HepG2 (cell line): ENCODE data around the gene RPL35A. TPM values are rescaled to one million over a fixed set of nuclear protein-coding genes. Genes with fewer than 3 reads are reported as not detected.

ENCODE experiments used
- ARNTL ChIP-seq: sonication (generic); formaldehyde crosslinking; IDR thresholded peaks from 2 replicates; pipeline ENCODE4 v1.4.0; 2020; ENCODE audit warnings: mild to moderate bottlenecking, missing genetic modification reagents
- ATRX ChIP-seq: sonication (generic); formaldehyde crosslinking; IDR thresholded peaks from 2 replicates; pipeline ENCODE4 v1.4.0; 2020; ENCODE audit warnings: missing genetic modification reagents, borderline replicate concordance
- ETV6 ChIP-seq: sonication (generic); formaldehyde crosslinking; conservative IDR thresholded peaks from 2 replicates; pipeline ENCODE4 v1.4.0; 2020; ENCODE audit warnings: missing genetic modification reagents
- HMGA1 ChIP-seq: sonication (generic); formaldehyde crosslinking; conservative IDR thresholded peaks from 2 replicates; pipeline ENCODE4 v1.4.0; 2020; ENCODE audit warnings: missing genetic modification reagents
- HOXA5 ChIP-seq: sonication (generic); formaldehyde crosslinking; IDR thresholded peaks from 2 replicates; pipeline ENCODE4 v1.4.0; 2020; ENCODE audit warnings: missing genetic modification reagents
- HOXD1 ChIP-seq: sonication (generic); formaldehyde crosslinking; IDR thresholded peaks from 2 replicates; pipeline ENCODE4 v1.5.0; 2020; ENCODE audit warnings: missing genetic modification reagents
- ISX ChIP-seq: sonication (generic); formaldehyde crosslinking; conservative IDR thresholded peaks from 2 replicates; pipeline ENCODE4 v1.5.0; 2020; ENCODE audit warnings: missing genetic modification reagents
- MIXL1 ChIP-seq: IDR thresholded peaks from 2 replicates; pipeline ENCODE4 v1.6.1; 2016
- MTF1 ChIP-seq: sonication (generic); formaldehyde crosslinking; IDR thresholded peaks from 2 replicates; pipeline ENCODE4 v1.5.0; 2020; ENCODE audit warnings: missing genetic modification reagents
- RBFOX2 ChIP-seq: fragments of 200-400 bp; formaldehyde crosslinking; IDR thresholded peaks from 2 replicates; pipeline ENCODE4 v1.6.1; 2017; ENCODE audit warnings: low read depth, mild to moderate bottlenecking, low read length
- RXRB ChIP-seq: IDR thresholded peaks from 2 replicates; pipeline ENCODE4 v1.6.1; 2016; ENCODE audit warnings: borderline replicate concordance, missing genetic modification reagents, missing compliant biosample characterization
- SIX1 ChIP-seq: sonication (generic); formaldehyde crosslinking; IDR thresholded peaks from 2 replicates; pipeline ENCODE4 v1.4.0; 2020; ENCODE audit warnings: missing genetic modification reagents, borderline replicate concordance
- SPEN ChIP-seq: sonication (generic); formaldehyde crosslinking; IDR thresholded peaks from 2 replicates; pipeline ENCODE4 v1.5.1; 2020; ENCODE audit warnings: low read depth, mild to moderate bottlenecking, missing genetic modification reagents
- TEAD3 ChIP-seq: optimal IDR thresholded peaks from 2 replicates; pipeline ENCODE3; 2016; ENCODE audit warnings: borderline replicate concordance
- ZNF225 ChIP-seq: sonication (generic); formaldehyde crosslinking; IDR thresholded peaks from 2 replicates; pipeline ENCODE4 v1.4.0; 2020; ENCODE audit warnings: mild to moderate bottlenecking, missing genetic modification reagents
- ZNF264 ChIP-seq: sonication (generic); formaldehyde crosslinking; IDR thresholded peaks from 2 replicates; pipeline ENCODE4 v1.4.0; 2020; ENCODE audit warnings: missing genetic modification reagents
- ZNF672 ChIP-seq: sonication (generic); formaldehyde crosslinking; IDR thresholded peaks from 2 replicates; pipeline ENCODE4 v1.8.1; 2022; ENCODE audit warnings: missing genetic modification reagents
- ZNF83 ChIP-seq: sonication (generic); formaldehyde crosslinking; IDR thresholded peaks from 2 replicates; pipeline ENCODE4 v1.4.0; 2020; ENCODE audit warnings: missing genetic modification reagents, mild to moderate bottlenecking, borderline replicate concordance
- ZNF891 ChIP-seq: sonication (generic); formaldehyde crosslinking; IDR thresholded peaks from 2 replicates; pipeline ENCODE4 v1.5.0; 2020; ENCODE audit warnings: mild to moderate bottlenecking, missing genetic modification reagents
- polyA plus RNA-seq, 8 experiments: library from polyadenylated mRNA; depleted of rRNA in 3 of 8; stranded (reverse) in 7 of 8; unstranded in 1 of 8; fragments of >200 nt; fragmentation: Illumina TruSeq in 4 of 8; extraction: Trizol in 4 of 8; gene quantifications; 2 replicates each; pipeline versions ENCODE4 v1.2.1 to v1.2.3, GENCODE V29; 2011 to 2016; ENCODE audit warnings: low read depth in 4 of 8, missing spikeins in 1 of 8, mixed read lengths in 1 of 8; ENCODE audit not compliant: insufficient read depth in 1 of 8
- total RNA-seq, 5 experiments: library from RNA; depleted of rRNA; stranded (reverse); fragments of >200 nt; fragmentation: Illumina TruSeq; extraction: Trizol; gene quantifications; 2 replicates each; pipeline ENCODE4 v1.2.3, GENCODE V29; 2016; ENCODE audit warnings: low read depth in 1 of 5
- TF ChIP-seq, protein P1 (sequence below): sonication (generic); formaldehyde crosslinking; conservative IDR thresholded peaks from 2 replicates; pipeline ENCODE4 v1.4.0; 2020; ENCODE audit warnings: mild to moderate bottlenecking, missing genetic modification reagents, moderate library complexity
- TF ChIP-seq, protein P2 (sequence below): IDR thresholded peaks from 2 replicates; pipeline ENCODE4 v1.6.1; 2016; ENCODE audit warnings: missing genetic modification reagents, missing compliant biosample characterization
- TF ChIP-seq, protein P3 (sequence below): sonication (generic); formaldehyde crosslinking; IDR thresholded peaks from 2 replicates; pipeline ENCODE4 v1.5.0; 2020; ENCODE audit warnings: missing genetic modification reagents, mild to moderate bottlenecking, borderline replicate concordance
- TF ChIP-seq, protein P4 (sequence below): sonication (generic); IDR thresholded peaks from 2 replicates; pipeline ENCODE4 v1.6.1; 2016; ENCODE audit warnings: low read depth, borderline replicate concordance
- TF ChIP-seq, protein P5 (sequence below): IDR thresholded peaks from 2 replicates; pipeline ENCODE4 v1.6.1; 2018; ENCODE audit warnings: missing genetic modification reagents, mild to moderate bottlenecking, missing compliant biosample characterization

Gene RPL35A
- total and polyA plus RNA-seq, 2 of the 13 experiments (the other 11 are each of a cell fraction or from before 2014, with no cell fraction given), result 1,001 to 1,582 TPM

DNA sequence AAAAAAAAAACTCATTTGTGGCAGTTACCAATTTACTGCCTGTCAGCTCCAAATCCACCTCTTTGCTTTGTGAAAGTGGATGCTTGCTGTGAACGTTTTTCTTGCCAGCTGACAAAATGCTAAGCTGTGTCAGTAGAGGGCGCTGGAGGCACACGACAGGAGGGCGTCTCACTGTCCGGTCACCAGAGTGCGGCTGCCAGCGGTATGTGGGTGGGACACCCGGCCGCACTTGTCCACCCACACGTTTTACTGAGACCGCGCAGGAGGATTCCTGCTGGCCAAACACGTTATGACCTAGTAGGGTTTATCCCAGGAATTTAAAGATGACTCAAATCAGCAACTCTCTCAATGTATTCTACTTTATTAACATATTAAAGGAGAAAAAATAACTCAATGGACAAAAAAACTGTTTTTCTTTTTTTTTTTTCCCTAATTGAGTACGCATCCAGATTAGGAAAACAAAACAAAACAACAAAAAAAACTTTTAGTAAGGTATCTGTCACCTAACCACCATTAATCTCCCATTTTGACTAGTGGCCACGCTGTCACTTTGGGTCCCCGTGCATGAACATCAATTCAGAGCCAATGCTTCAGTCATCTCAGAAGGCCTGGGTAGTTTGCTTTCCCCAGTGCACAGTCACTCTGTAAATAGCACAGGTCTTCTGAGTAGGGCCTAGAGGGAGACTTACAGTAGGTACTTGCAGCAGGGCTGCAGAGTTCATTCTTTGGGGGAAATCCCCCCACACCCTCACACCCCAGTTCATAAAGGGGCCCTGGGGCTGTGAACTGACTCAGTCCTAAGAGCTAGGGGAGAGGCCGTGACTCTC is 43.8 kb upstream of the RPL35A start (continued):
- TF ChIP-seq HMGA1 (CRISPR knock-in tag) (no peak), RBFOX2 (no peak), MIXL1 (no peak; the same call in 1 of the 2 replicates), ZNF225 (no peak), ZNF83 (CRISPR knock-in tag) (no peak), ZNF891 (CRISPR knock-in tag) (no peak), HOXA5 (CRISPR knock-in tag) (no peak), ZNF264 (no peak), HOXD1 (CRISPR knock-in tag) (no peak), ISX (CRISPR knock-in tag) (no peak), SIX1 (CRISPR knock-in tag) (no peak), ZNF672 (CRISPR knock-in tag) (no peak), ARNTL (CRISPR knock-in tag) (no peak), TEAD3 (CRISPR knock-in tag) (peak; percentile 84), MTF1 (CRISPR knock-in tag) (no peak), SPEN (no peak), RXRB (peak; percentile 24; the same call in 1 of the 2 replicates), ATRX (CRISPR knock-in tag) (no peak), ETV6 (CRISPR knock-in tag) (no peak)
- TF ChIP-seq, protein P1, sequence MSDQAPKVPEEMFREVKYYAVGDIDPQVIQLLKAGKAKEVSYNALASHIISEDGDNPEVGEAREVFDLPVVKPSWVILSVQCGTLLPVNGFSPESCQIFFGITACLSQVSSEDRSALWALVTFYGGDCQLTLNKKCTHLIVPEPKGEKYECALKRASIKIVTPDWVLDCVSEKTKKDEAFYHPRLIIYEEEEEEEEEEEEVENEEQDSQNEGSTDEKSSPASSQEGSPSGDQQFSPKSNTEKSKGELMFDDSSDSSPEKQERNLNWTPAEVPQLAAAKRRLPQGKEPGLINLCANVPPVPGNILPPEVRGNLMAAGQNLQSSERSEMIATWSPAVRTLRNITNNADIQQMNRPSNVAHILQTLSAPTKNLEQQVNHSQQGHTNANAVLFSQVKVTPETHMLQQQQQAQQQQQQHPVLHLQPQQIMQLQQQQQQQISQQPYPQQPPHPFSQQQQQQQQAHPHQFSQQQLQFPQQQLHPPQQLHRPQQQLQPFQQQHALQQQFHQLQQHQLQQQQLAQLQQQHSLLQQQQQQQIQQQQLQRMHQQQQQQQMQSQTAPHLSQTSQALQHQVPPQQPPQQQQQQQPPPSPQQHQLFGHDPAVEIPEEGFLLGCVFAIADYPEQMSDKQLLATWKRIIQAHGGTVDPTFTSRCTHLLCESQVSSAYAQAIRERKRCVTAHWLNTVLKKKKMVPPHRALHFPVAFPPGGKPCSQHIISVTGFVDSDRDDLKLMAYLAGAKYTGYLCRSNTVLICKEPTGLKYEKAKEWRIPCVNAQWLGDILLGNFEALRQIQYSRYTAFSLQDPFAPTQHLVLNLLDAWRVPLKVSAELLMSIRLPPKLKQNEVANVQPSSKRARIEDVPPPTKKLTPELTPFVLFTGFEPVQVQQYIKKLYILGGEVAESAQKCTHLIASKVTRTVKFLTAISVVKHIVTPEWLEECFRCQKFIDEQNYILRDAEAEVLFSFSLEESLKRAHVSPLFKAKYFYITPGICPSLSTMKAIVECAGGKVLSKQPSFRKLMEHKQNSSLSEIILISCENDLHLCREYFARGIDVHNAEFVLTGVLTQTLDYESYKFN (CRISPR knock-in tag), result no peak
- TF ChIP-seq, protein P2, sequence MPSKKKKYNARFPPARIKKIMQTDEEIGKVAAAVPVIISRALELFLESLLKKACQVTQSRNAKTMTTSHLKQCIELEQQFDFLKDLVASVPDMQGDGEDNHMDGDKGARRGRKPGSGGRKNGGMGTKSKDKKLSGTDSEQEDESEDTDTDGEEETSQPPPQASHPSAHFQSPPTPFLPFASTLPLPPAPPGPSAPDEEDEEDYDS (CRISPR knock-in tag), result no peak
- TF ChIP-seq, protein P3, sequence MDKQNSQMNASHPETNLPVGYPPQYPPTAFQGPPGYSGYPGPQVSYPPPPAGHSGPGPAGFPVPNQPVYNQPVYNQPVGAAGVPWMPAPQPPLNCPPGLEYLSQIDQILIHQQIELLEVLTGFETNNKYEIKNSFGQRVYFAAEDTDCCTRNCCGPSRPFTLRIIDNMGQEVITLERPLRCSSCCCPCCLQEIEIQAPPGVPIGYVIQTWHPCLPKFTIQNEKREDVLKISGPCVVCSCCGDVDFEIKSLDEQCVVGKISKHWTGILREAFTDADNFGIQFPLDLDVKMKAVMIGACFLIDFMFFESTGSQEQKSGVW (CRISPR knock-in tag), result no peak
- TF ChIP-seq, protein P4, sequence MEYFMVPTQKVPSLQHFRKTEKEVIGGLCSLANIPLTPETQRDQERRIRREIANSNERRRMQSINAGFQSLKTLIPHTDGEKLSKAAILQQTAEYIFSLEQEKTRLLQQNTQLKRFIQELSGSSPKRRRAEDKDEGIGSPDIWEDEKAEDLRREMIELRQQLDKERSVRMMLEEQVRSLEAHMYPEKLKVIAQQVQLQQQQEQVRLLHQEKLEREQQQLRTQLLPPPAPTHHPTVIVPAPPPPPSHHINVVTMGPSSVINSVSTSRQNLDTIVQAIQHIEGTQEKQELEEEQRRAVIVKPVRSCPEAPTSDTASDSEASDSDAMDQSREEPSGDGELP, result peak; percentile 74; the same call in 1 of the 2 replicates
- TF ChIP-seq, protein P5, sequence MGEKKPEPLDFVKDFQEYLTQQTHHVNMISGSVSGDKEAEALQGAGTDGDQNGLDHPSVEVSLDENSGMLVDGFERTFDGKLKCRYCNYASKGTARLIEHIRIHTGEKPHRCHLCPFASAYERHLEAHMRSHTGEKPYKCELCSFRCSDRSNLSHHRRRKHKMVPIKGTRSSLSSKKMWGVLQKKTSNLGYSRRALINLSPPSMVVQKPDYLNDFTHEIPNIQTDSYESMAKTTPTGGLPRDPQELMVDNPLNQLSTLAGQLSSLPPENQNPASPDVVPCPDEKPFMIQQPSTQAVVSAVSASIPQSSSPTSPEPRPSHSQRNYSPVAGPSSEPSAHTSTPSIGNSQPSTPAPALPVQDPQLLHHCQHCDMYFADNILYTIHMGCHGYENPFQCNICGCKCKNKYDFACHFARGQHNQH, result no peak; the same call in 1 of the 2 replicates
